Measurements from ENCODE around the gene WWOX.

WWOX gene

GRCh38 chr16:78170494-78170933 is 71.1 kb downstream of the WWOX start:
- no peak for DNase-seq (ENCODE audit: low read depth)

DNA sequence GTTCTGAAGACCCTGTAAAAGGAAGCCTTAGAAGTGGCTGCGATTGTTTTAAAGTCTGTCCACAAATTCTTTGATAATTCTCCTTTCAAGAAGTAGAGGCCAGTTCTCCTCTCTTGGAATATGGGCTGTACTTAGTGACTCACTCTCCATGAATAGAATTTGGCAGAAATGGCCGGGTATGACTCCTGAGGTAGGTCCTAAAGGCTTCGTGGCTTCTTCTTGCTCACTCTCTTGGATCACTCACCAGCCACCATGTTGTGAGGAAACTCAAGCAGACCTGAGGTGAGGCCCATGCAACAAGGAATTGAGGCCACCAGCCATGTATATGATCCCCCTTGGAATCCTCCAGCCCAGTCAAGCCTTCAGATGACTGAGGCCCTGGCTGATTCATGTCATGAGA is 75.8 kb downstream of the WWOX start:
- no peak for DNase-seq (ENCODE audit: low read depth)
- H3K4me3 ChIP-seq (ENCODE audit: control insufficient read depth, low read depth, low read length): no peak overlapping the region
- TF ChIP-seq, protein P1, sequence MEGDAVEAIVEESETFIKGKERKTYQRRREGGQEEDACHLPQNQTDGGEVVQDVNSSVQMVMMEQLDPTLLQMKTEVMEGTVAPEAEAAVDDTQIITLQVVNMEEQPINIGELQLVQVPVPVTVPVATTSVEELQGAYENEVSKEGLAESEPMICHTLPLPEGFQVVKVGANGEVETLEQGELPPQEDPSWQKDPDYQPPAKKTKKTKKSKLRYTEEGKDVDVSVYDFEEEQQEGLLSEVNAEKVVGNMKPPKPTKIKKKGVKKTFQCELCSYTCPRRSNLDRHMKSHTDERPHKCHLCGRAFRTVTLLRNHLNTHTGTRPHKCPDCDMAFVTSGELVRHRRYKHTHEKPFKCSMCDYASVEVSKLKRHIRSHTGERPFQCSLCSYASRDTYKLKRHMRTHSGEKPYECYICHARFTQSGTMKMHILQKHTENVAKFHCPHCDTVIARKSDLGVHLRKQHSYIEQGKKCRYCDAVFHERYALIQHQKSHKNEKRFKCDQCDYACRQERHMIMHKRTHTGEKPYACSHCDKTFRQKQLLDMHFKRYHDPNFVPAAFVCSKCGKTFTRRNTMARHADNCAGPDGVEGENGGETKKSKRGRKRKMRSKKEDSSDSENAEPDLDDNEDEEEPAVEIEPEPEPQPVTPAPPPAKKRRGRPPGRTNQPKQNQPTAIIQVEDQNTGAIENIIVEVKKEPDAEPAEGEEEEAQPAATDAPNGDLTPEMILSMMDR (IDR thresholded peaks at IDR 0.05; ENCODE audit: control insufficient read depth, insufficient read depth, low read depth, low read length, missing control alignments): no peak

More at GRCh38 chr16:78170494-78170933, 71.1 kb downstream of the WWOX start:
- TF ChIP-seq, protein P1 (IDR thresholded peaks at IDR 0.05; ENCODE audit: control insufficient read depth, insufficient read depth, low read depth, low read length, missing control alignments): no peak
- no peak overlapping the region for H3K4me3 ChIP-seq (ENCODE audit: control insufficient read depth, low read depth, low read length)

GRCh38 chr16:78176435-78176834 is 77.0 kb downstream of the WWOX start:
- DNase-seq (ENCODE audit: low read depth): no peak
- TF ChIP-seq, protein P1 (IDR thresholded peaks at IDR 0.05; ENCODE audit: control insufficient read depth, insufficient read depth, low read depth, low read length, missing control alignments): no peak
- H3K4me3 ChIP-seq (ENCODE audit: control insufficient read depth, low read depth, low read length): no peak overlapping the region

GRCh38 chr16:78177218-78177617 is 77.8 kb downstream of the WWOX start:
- TF ChIP-seq, protein P1 (IDR thresholded peaks at IDR 0.05; ENCODE audit: control insufficient read depth, insufficient read depth, low read depth, low read length, missing control alignments): no peak
- no peak for DNase-seq (ENCODE audit: low read depth)
- H3K4me3 ChIP-seq (ENCODE audit: control insufficient read depth, low read depth, low read length): no peak overlapping the region

DNA sequence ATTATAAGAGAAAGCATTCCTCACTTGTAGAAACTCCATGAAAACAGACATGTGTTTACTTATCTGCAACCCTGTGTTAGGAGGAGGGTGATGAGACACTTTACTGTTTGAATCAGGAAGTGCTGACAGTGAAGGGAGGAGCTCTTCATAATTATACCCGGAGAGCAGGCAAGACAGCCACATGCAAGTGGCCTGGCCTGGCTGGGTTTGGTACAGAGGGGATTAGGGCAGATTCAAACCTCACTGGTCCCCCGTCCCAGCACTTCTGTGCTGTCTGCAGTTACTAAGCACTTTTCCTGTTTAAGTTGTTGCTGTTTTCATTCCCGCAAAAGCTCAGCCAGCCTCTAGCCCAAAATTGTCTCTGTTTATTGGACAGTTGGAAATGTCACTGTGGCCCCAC is 78.5 kb downstream of the WWOX start:
- TF ChIP-seq, protein P1 (IDR thresholded peaks at IDR 0.05; ENCODE audit: control insufficient read depth, insufficient read depth, low read depth, low read length, missing control alignments): no peak
- no peak for DNase-seq (ENCODE audit: low read depth)
- H3K4me3 ChIP-seq (ENCODE audit: control insufficient read depth, low read depth, low read length): no peak overlapping the region

DNA sequence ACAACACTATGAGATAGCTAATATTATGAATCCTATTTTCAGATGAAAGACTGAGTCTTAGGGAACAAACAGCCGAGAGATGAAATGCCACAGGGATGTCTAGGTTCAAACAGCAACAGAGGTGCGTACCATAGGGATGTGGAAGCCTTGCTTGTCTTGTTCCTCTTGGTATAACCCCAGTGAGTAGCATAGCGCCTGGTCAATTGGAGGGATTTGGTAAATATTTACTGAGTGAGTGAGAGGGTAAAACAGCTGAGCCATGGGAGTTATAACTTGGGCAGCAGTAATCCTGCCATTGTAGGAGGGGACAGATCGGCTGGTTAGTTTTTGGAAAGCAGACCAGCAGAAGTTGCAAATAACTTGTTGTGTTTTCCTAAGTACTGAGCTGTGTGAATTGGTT is 80.2 kb downstream of the WWOX start:
- TF ChIP-seq, protein P1 (IDR thresholded peaks at IDR 0.05; ENCODE audit: control insufficient read depth, insufficient read depth, low read depth, low read length, missing control alignments): no peak
- no peak for DNase-seq (ENCODE audit: low read depth)

DNA sequence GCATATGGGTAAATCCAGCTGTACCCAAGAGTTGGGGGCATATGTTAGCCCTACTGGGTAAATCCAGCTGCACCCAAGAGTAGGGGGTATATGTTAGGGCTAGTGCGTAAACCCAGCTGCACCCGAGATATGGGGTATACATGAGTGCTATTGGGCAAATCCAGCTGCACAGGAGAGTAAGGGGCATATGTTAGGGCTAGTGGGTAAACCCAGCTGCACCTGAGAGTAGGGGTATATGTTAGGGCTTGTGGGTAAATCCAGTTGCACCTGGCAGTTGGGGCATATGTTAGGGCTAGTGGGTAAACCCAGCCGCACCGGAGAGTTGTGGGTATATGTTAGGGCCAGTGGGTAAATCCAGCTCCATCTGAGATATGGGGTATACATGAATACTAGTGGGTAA is 80.9 kb downstream of the WWOX start:
- H3K4me3 ChIP-seq (ENCODE audit: control insufficient read depth, low read depth, low read length): no peak overlapping the region
- no peak for DNase-seq (ENCODE audit: low read depth)
- TF ChIP-seq, protein P1 (IDR thresholded peaks at IDR 0.05; ENCODE audit: control insufficient read depth, insufficient read depth, low read depth, low read length, missing control alignments): no peak

More for the DNA sequence above, 80.2 kb downstream of the WWOX start:
- no peak overlapping the region for H3K4me3 ChIP-seq (ENCODE audit: control insufficient read depth, low read depth, low read length)
